ENCODE measurements around the gene RUNX3.

Gene RUNX3

DNA sequence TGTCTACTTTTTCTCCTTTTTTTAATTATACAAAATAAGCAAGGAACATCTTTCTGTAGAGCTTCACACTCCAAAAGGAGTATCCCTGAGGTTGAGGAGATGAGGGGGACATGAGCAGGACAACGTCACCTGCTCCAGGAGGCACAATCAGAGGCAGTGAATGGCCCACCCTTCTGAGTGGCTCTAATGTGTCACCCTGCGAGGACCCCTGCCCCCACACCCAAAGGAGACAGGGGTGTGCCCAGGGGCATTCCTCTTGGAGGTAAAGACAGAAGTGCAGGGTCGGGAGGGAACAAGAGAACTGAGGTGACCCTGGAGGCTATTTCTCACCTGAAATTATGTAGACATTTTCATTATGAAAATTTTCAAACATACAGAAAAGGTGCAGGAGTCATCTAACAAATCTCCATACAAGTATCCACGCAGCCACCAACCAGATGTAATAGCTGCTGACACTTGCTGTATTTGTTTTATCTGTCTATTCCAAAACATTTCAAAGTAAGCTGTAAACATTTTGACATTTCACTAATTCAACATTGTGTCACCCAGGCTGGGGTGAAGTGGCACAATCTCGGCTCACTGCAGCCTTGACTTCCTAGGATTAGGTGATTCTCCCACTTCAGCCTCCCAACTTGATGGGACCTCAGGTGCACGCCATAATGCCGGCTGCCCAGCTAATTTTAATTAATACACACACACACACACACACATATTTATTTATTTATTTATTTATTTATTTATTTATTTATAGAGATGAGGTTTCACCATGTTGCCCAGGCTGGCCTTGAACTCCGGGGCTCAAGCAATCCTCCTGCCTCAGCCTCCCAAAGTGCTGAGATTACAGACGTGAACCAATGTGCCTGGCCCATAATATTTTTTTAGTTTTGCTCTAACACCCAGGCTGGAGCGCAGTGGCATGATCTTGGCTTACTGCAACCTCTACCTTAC, 70.7 kb downstream of the RUNX3 start:
- Histone ChIP-seq H3K27me3 (ENCODE audit: low read length) (no peaks in the 10 kb centered on the region), H3K79me2 (ENCODE audit: insufficient read depth, low read length) (no peaks in the 10 kb centered on the region), H3K9ac (ENCODE audit: low read length) (no peak overlapping the region), H3K36me3 (ENCODE audit: low read length) (no peaks in the 10 kb centered on the region), H3K9me3 (ENCODE audit: insufficient read depth, low read length) (no peaks in the 10 kb centered on the region), H4K20me1 (ENCODE audit: low read depth, low read length) (no peaks in the 10 kb centered on the region), H2AFZ (ENCODE audit: low read depth, low read length, severe bottlenecking) (no peak overlapping the region), H3K4me3 (ENCODE audit: insufficient read depth, low read length, poor library complexity, severe bottlenecking) (no peak overlapping the region), H3K4me2 (ENCODE audit: low read depth, low read length, poor library complexity, severe bottlenecking) (no peak overlapping the region), H3K9me2 (replicated peaks; ENCODE audit: insufficient read depth, low read length) (no peaks in the 10 kb centered on the region), H3K27ac (ENCODE audit: low read depth, low read length) (no peak overlapping the region), H3F3A (ENCODE audit: insufficient read depth) (no peaks in the 10 kb centered on the region)
- TF ChIP-seq, protein P1, sequence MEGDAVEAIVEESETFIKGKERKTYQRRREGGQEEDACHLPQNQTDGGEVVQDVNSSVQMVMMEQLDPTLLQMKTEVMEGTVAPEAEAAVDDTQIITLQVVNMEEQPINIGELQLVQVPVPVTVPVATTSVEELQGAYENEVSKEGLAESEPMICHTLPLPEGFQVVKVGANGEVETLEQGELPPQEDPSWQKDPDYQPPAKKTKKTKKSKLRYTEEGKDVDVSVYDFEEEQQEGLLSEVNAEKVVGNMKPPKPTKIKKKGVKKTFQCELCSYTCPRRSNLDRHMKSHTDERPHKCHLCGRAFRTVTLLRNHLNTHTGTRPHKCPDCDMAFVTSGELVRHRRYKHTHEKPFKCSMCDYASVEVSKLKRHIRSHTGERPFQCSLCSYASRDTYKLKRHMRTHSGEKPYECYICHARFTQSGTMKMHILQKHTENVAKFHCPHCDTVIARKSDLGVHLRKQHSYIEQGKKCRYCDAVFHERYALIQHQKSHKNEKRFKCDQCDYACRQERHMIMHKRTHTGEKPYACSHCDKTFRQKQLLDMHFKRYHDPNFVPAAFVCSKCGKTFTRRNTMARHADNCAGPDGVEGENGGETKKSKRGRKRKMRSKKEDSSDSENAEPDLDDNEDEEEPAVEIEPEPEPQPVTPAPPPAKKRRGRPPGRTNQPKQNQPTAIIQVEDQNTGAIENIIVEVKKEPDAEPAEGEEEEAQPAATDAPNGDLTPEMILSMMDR (IDR thresholded peaks at IDR 0.05; ENCODE audit: insufficient read depth, low read length, poor library complexity, severe bottlenecking) = no peak
- TF ChIP-seq EZH2phosphoT487 (conservative IDR thresholded peaks at IDR 0.05; ENCODE audit: low read length) = no peak

DNA sequence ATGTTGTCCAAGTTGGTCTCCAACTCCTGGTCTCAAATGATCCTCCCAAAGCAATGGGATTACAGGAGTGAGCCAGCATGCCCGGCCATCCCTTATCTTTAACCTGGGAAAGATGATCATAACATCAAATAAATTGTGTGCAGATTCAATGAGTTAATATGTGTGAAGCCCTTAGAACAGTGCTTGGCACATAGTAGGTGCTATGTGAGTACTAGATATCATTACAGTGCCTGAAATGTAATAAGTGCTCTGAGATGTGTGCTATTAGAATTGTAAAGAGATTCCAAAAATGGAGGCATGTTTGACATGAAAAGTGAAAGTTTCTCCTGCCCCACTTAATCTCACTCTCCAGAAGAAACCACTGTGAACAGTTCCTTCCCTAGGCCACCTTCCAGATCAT, 71.8 kb downstream of the RUNX3 start:
- Histone ChIP-seq H3F3A (ENCODE audit: insufficient read depth) (no peaks in the 10 kb centered on the region), H3K36me3 (ENCODE audit: low read length) (no peaks in the 10 kb centered on the region), H3K27me3 (ENCODE audit: low read length) (no peaks in the 10 kb centered on the region), H3K27ac (ENCODE audit: low read depth, low read length) (no peak overlapping the region), H3K4me3 (ENCODE audit: insufficient read depth, low read length, poor library complexity, severe bottlenecking) (no peak overlapping the region), H2AFZ (ENCODE audit: low read depth, low read length, severe bottlenecking) (no peak overlapping the region), H3K9me3 (ENCODE audit: insufficient read depth, low read length) (no peaks in the 10 kb centered on the region), H3K4me2 (ENCODE audit: low read depth, low read length, poor library complexity, severe bottlenecking) (no peak overlapping the region), H3K9ac (ENCODE audit: low read length) (no peak overlapping the region), H3K9me2 (replicated peaks; ENCODE audit: insufficient read depth, low read length) (no peaks in the 10 kb centered on the region), H3K79me2 (ENCODE audit: insufficient read depth, low read length) (no peaks in the 10 kb centered on the region), H4K20me1 (ENCODE audit: low read depth, low read length) (no peaks in the 10 kb centered on the region)
- TF ChIP-seq EZH2phosphoT487 (conservative IDR thresholded peaks at IDR 0.05; ENCODE audit: low read length) = no peak
- TF ChIP-seq, protein P1 (IDR thresholded peaks at IDR 0.05; ENCODE audit: insufficient read depth, low read length, poor library complexity, severe bottlenecking) = no peak

DNA sequence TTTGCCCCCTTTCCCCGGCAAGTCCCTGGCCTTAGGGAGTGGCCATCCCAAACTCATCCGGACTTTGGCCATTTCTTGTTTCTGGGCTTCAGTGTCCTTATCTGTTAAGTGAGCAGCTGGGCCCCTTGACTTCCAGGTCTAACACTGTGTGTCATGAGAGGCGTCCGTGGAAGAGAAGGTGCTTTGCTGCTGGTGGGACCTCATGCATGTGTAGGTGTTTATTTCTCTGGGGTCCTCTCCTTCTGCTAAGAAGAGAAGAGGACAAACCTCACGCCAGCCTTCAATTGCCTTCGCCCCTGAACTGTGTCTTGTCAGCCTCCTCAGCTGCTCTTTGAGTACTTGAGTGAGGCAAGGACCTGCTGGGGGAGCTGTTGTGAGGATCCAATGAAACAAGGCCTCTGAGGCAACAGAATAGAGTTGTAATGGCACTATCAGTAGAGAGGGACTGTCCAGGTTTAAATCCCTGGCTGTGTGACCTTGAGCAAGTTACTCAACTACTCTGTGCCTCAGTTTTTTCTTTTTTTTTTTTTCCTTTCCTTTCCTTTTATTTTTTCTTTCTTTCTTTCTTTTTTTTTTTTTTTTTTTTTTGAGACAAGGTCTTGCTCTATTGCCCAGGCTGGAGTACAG, 72.5 kb downstream of the RUNX3 start:
- Histone ChIP-seq H3F3A (ENCODE audit: insufficient read depth) (no peaks in the 10 kb centered on the region), H4K20me1 (ENCODE audit: low read depth, low read length) (no peaks in the 10 kb centered on the region), H2AFZ (ENCODE audit: low read depth, low read length, severe bottlenecking) (no peak overlapping the region), H3K27ac (ENCODE audit: low read depth, low read length) (no peak overlapping the region), H3K4me2 (ENCODE audit: low read depth, low read length, poor library complexity, severe bottlenecking) (no peak overlapping the region), H3K27me3 (ENCODE audit: low read length) (no peaks in the 10 kb centered on the region), H3K9ac (ENCODE audit: low read length) (no peak overlapping the region), H3K9me3 (ENCODE audit: insufficient read depth, low read length) (no peaks in the 10 kb centered on the region), H3K9me2 (replicated peaks; ENCODE audit: insufficient read depth, low read length) (no peaks in the 10 kb centered on the region), H3K36me3 (ENCODE audit: low read length) (no peaks in the 10 kb centered on the region), H3K4me3 (ENCODE audit: insufficient read depth, low read length, poor library complexity, severe bottlenecking) (no peak overlapping the region), H3K79me2 (ENCODE audit: insufficient read depth, low read length) (no peaks in the 10 kb centered on the region)
- no peak for TF ChIP-seq EZH2phosphoT487 (conservative IDR thresholded peaks at IDR 0.05; ENCODE audit: low read length)
- TF ChIP-seq, protein P1 (IDR thresholded peaks at IDR 0.05; ENCODE audit: insufficient read depth, low read length, poor library complexity, severe bottlenecking) = no peak
